ENCODE measurements around the gene CES3. TPM values are rescaled to one million over a fixed set of nuclear protein-coding genes. Genes with fewer than 3 reads are reported as not detected.
A peak's percentile ranks its signal among the peaks of the same experiment; 100 is the strongest.
"Not testable (repeated sequence)": the region's sequence is repeated elsewhere in the genome, so short reads cannot be mapped to it uniquely, and the experiment has no call there.

The CES3 gene
- total RNA-seq, 4 donors from 2014 or later: 28.9 to 227 (median 161) TPM

DNA sequence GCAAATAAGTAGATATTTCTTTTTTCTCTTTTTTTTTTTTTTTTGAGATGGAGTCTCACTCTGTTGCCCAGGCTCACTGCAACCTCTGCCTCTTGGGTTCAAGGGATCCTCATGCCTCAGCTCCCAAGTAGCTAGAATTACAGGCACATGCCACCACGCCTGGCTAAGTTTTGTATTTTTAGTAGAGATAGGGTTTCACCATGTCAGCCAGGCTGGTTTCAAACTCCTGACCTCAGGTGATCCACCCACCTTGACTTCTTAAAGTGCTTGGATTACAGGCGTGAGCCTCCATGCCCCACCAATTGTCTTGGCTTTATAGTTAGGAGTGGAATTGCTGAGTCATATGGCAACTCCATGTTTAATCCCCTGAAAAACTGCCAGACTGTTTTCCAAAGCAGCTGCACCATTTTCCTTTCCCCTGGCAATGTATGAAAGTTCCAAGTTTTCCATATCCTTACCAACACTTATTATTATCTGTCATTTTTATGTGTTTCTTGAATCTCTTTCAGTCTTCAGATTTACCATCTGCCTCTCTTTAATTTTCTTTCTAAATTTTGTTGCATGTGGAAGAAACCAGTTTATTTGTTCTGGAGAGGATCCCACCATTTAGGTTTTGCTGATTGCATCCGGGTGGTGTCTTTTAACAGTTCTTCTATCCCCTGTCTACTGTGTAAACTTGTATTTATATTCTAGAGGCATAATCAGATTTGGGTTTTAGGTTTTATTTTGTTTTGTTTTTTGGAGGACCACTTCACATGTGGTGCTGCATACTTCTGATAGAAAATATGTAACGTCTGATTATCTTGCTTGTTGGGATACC, 9.9 kb upstream of the CES3 start:
- TF ChIP-seq, protein P1, sequence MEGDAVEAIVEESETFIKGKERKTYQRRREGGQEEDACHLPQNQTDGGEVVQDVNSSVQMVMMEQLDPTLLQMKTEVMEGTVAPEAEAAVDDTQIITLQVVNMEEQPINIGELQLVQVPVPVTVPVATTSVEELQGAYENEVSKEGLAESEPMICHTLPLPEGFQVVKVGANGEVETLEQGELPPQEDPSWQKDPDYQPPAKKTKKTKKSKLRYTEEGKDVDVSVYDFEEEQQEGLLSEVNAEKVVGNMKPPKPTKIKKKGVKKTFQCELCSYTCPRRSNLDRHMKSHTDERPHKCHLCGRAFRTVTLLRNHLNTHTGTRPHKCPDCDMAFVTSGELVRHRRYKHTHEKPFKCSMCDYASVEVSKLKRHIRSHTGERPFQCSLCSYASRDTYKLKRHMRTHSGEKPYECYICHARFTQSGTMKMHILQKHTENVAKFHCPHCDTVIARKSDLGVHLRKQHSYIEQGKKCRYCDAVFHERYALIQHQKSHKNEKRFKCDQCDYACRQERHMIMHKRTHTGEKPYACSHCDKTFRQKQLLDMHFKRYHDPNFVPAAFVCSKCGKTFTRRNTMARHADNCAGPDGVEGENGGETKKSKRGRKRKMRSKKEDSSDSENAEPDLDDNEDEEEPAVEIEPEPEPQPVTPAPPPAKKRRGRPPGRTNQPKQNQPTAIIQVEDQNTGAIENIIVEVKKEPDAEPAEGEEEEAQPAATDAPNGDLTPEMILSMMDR (IDR thresholded peaks at IDR 0.05): no peak
- TF ChIP-seq POLR2A (IDR thresholded peaks at IDR 0.05): no peak
- no peak overlapping the region for H3K27ac ChIP-seq
- H3K4me1 ChIP-seq: peaks cover 3 to 23% (median 8%) of the 10 kb centered on the region in 4 donors
- no peak for DNase-seq
- no peak overlapping the region for H3K4me3 ChIP-seq
- no peaks in the 10 kb centered on the region for H3K36me3 ChIP-seq
- H3K9me3 ChIP-seq: no peaks in the 10 kb centered on the region
- no peaks in the 10 kb centered on the region for H3K27me3 ChIP-seq

DNA sequence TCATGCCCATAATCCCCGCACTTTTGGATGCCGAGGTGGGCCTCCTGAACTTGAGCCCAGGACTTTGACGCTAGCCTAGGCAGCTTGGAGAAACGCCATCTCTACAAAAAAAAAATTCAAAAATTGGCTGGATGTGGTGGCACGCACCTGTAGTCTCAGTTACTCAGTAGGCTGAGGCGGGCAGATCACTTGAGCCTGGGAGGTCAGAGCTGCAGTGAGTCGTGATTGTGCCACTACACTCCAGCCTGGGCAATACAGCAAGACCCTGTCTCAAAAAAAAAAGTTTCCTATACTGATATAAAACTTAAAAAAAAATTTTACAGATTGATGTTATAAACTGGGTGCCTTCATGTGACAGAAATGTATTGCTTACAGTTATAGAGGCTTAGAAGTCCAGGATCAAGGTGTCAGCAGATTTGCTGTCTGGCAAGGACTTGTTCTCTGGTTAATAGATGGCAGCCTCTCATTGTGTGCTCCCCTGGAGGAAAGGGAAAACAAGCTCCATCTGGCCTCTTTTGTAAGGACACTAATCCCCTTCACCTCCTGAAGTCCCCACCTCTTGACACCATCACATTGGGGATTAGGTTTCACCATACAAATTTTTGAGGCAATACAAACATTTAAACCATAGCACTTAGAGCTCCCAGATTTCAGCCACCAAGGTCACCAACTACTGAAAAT, 8.5 kb upstream of the CES3 start:
- H3K9me3 ChIP-seq: no peaks in the 10 kb centered on the region
- no peak overlapping the region for H3K4me3 ChIP-seq
- H3K36me3 ChIP-seq: no peaks in the 10 kb centered on the region
- peaks cover 3 to 34% (median 8%) of the 10 kb centered on the region in 4 donors for H3K4me1 ChIP-seq
- H3K27me3 ChIP-seq: no peaks in the 10 kb centered on the region
- H3K27ac ChIP-seq: peak overlapping the region in 3 of 4 donors; percentile 38 to 89 (median 82)
- TF ChIP-seq, protein P1 (IDR thresholded peaks at IDR 0.05): no peak
- TF ChIP-seq POLR2A (IDR thresholded peaks at IDR 0.05): no peak
- no peak for DNase-seq

DNA sequence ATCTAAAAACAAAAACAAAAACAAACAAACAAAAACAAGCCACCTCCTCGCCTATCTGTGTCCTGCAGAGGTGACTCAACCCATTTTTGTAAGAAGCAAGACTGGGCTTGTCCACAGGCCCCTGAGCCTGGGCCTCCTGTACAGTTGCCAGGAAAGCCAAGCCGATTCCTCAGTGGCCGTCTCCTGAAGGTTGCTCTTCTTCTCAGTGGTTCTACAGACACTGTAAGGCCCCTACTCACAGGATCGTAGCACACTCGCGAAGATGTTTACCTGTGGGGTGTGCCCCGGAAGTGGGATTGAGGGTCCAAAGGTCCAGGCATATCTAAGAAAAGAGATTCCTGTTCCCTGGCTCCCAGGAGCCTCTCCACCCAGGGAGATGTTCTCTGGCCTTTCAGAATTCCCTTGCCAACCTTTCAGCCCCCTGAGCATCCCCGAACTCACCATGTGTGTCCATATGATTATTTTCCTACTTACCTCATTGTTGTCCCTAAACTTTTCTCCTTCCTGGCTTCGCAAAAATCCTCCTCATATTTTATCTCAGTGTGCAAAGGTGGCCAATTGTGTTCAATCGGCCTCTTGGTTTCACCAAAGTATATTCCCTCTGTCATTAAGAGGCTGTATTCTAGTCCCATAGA, 7.5 kb upstream of the CES3 start:
- no peaks in the 10 kb centered on the region for H3K36me3 ChIP-seq
- peak overlapping the region in 2 of 4 donors; percentile 15 to 20 for H3K4me3 ChIP-seq
- peak overlapping the region in 3 of 4 donors; percentile 38 to 89 (median 82) for H3K27ac ChIP-seq
- TF ChIP-seq, protein P1 (IDR thresholded peaks at IDR 0.05): no peak
- peak in 1 of 2 donors; percentile 65 for TF ChIP-seq POLR2A (IDR thresholded peaks at IDR 0.05)
- peaks cover 2 to 29% (median 4%) of the 10 kb centered on the region in 4 donors for H3K4me1 ChIP-seq
- H3K27me3 ChIP-seq: no peaks in the 10 kb centered on the region
- DNase-seq: peak in 2 of 3 donors; percentile 79 to 82
- H3K9me3 ChIP-seq: no peaks in the 10 kb centered on the region

DNA sequence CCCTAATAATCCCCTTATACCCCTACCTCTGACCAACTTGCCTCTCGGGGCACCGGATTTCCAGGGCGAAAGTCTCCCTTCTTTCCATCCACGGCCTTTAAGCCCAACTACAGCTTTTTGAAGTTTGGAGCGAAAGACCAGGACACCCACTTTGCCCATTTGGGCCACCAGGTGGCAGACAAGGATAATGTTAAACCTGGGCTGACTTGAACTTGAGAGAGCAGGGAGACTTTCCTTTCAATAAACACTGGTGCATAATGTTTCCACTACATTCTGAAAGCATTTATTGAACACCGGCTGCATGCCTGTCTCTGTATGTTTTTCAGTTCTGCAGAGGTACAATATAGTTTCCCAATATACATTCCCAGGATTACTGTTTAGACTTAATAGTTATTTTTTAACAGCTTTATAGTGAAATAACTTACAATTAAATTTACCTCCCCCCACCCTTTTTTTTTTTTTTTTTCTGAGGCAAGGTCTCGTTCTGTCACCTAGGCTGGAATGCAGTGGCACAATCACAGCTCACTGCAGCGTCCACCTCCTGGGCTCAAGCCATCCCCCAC, 6.9 kb upstream of the CES3 start:
- no peaks in the 10 kb centered on the region for H3K9me3 ChIP-seq
- H3K4me1 ChIP-seq: peaks cover 0 to 23% (median 2%) of the 10 kb centered on the region in 4 donors
- TF ChIP-seq, protein P1 (IDR thresholded peaks at IDR 0.05): peak; percentile 69 to 92 (median 84)
- TF ChIP-seq POLR2A (IDR thresholded peaks at IDR 0.05): no peak
- no peak overlapping the region for H3K4me3 ChIP-seq
- DNase-seq: peak; percentile 74 to 92 (median 85)
- H3K27ac ChIP-seq: peak overlapping the region in 3 of 4 donors; percentile 38 to 89 (median 82)
- H3K27me3 ChIP-seq: no peaks in the 10 kb centered on the region
- no peaks in the 10 kb centered on the region for H3K36me3 ChIP-seq

DNA sequence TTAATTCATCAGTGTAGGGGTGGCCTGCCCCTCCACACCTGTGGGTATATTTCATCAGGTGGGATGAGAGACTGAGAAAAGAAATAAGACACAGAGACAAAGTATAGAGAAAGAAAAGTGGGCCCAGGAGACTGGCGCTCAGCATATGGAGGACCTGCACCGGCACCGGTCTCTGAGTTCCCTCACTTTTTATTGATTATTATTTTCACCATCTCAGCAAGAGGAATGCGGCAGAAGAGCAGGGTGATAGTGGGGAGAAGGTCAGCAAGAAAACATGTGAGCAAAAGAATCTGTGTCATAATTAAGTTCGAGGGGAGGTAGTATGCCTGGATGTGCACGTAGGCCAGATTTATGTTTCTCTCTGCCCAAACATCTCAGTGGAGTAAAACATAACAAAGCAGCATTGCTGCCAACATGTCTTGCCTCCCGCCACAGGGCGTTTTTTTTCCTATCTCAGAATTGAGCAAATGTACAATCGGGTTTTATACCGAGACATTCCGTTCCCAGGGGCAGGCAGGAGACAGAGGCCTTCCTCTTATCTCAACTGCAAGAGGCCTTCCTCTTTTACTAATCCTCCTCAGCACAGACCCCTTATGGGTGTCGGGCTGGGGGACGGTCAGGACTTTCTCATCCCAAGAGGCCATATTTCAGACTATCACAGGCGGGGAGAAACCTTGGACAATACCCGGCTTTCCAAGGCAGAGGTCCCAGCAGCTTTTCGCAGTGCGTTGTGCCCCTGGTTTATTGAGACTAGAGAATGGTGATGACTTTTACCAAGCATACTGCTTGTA, 5.5 kb upstream of the CES3 start:
- H3K36me3 ChIP-seq, H3K9me3 ChIP-seq, H3K27me3 ChIP-seq, DNase-seq, H3K4me3 ChIP-seq: not testable (repeated sequence)
- peak overlapping the region in 2 of 4 donors; percentile 65 to 83 for H3K27ac ChIP-seq
- H3K4me1 ChIP-seq: peaks cover 0 to 21% (median 2%) of the 10 kb centered on the region in 4 donors

DNA sequence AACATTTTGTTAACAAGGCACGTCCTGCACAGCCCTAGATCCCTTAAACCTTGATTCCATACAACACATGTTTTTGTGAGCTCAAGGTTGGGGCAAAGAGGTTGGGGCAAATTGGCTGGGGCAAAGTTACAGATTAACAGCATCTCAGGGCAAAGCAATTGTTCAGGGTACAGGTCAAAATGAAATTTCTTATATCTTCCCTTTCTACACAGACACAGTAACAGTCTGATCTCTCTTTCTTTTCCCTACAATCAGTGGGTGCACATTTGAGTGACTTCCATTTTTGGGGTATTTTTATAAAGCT, 5.0 kb upstream of the CES3 start:
- H3K9me3 ChIP-seq, H3K36me3 ChIP-seq, H3K4me3 ChIP-seq, DNase-seq, H3K27me3 ChIP-seq: not testable (repeated sequence)
- peak overlapping the region in 2 of 4 donors; percentile 65 to 83 for H3K27ac ChIP-seq
- H3K4me1 ChIP-seq: peaks cover 0 to 21% (median 2%) of the 10 kb centered on the region in 4 donors
